GM19193 (cell line): ENCODE data around the gene SLC39A11.

Experiments used
- POLR2A ChIP-seq: IDR thresholded peaks from 4 replicates; pipeline ENCODE4 v1.6.1; 2011; ENCODE audit not compliant: insufficient read depth, insufficient read length; ENCODE audit errors: extremely low read depth

The SLC39A11 gene

GRCh38 chr17:73122953-73123605 lies 30.6 kb upstream of the SLC39A11 start:
- TF ChIP-seq POLR2A, result no peak

- no peak for TF ChIP-seq POLR2A
These were observed 29.0 kb upstream of the SLC39A11 start for GRCh38 chr17:73121506-73121905.

GRCh38 chr17:73119631-73120030 lies 27.1 kb upstream of the SLC39A11 start:
- TF ChIP-seq POLR2A, result no peak

- no peak for TF ChIP-seq POLR2A
These were observed 26.5 kb upstream of the SLC39A11 start for GRCh38 chr17:73118951-73119391.

GRCh38 chr17:73118139-73118538 lies 25.7 kb upstream of the SLC39A11 start:
- no peak for TF ChIP-seq POLR2A

- TF ChIP-seq POLR2A, result no peak
These were observed 19.8 kb upstream of the SLC39A11 start for GRCh38 chr17:73112246-73112645.

- TF ChIP-seq POLR2A, result no peak
These were observed 18.9 kb upstream of the SLC39A11 start for GRCh38 chr17:73111386-73111785.

GRCh38 chr17:73107191-73107590 lies 14.7 kb upstream of the SLC39A11 start:
- no peak for TF ChIP-seq POLR2A

- no peak for TF ChIP-seq POLR2A
These were observed 12.9 kb upstream of the SLC39A11 start for GRCh38 chr17:73105431-73105830.

GRCh38 chr17:73104450-73104849 lies 12.0 kb upstream of the SLC39A11 start:
- TF ChIP-seq POLR2A, result no peak

- TF ChIP-seq POLR2A, result no peak
These were observed 11.3 kb upstream of the SLC39A11 start for GRCh38 chr17:73103641-73104335.

- no peak for TF ChIP-seq POLR2A
These were observed 8.5 kb upstream of the SLC39A11 start for GRCh38 chr17:73101031-73101430.

GRCh38 chr17:73100363-73100762 lies 7.9 kb upstream of the SLC39A11 start:
- TF ChIP-seq POLR2A, result no peak

- TF ChIP-seq POLR2A, result no peak
These were observed 7.0 kb upstream of the SLC39A11 start for GRCh38 chr17:73099511-73099910.

GRCh38 chr17:73098919-73099318 lies 6.4 kb upstream of the SLC39A11 start:
- TF ChIP-seq POLR2A, result no peak

- no peak for TF ChIP-seq POLR2A
These were observed 4.4 kb upstream of the SLC39A11 start for GRCh38 chr17:73096866-73097265.
